SK-N-SH treated with all-trans-retinoic acid at 6 μM for 48 hours (cell line): Measurements from ENCODE around the gene TPO.

Experiments used
- ATAC-seq: fragments of 200-7000 bp; cut with Tn5 transposase; 3 replicates; pipeline ENCODE4 v1.9.1; 2020; ENCODE audit warnings: mild to moderate bottlenecking, moderate library complexity
- ARNTL ChIP-seq: fragments of 450-650 bp; formaldehyde crosslinking; IDR thresholded peaks from 2 replicates; pipeline ENCODE4 v1.5.0; 2020; ENCODE audit warnings: low read depth, mild to moderate bottlenecking, moderate library complexity, borderline replicate concordance
- BACH2 ChIP-seq: fragments of 250-450 bp; sonication (Bioruptor Pico); IDR thresholded peaks from 2 replicates; pipeline ENCODE4 v1.9.0; 2021; ENCODE audit warnings: mild to moderate bottlenecking, borderline replicate concordance
- CSDC2 ChIP-seq: fragments of 250-450 bp; sonication (Bioruptor Pico); IDR thresholded peaks from 2 replicates; pipeline ENCODE4 v1.5.0; 2020; ENCODE audit warnings: mild to moderate bottlenecking, moderate library complexity
- ESRRG ChIP-seq: fragments of 250-450 bp; sonication (Bioruptor Pico); IDR thresholded peaks from 2 replicates; pipeline ENCODE4 v1.6.1; 2021; ENCODE audit warnings: mild to moderate bottlenecking
- GLIS3 ChIP-seq: fragments of 250-450 bp; sonication (Bioruptor Pico); IDR thresholded peaks from 2 replicates; pipeline ENCODE4 v1.5.0; 2020; ENCODE audit warnings: mild to moderate bottlenecking, moderate library complexity
- ISL1 ChIP-seq: fragments of 250-450 bp; sonication (Bioruptor Pico); IDR thresholded peaks from 2 replicates; pipeline ENCODE4 v2.1.2; 2022; ENCODE audit warnings: mild to moderate bottlenecking, moderate library complexity
- OSR1 ChIP-seq: fragments of 250-450 bp; sonication (Bioruptor Pico); IDR thresholded peaks from 2 replicates; pipeline ENCODE4 v1.8.0; 2022; ENCODE audit warnings: moderate library complexity, mild to moderate bottlenecking, inconsistent platforms
- PPARA ChIP-seq: fragments of 250-450 bp; sonication (Bioruptor Pico); IDR thresholded peaks from 2 replicates; pipeline ENCODE4 v1.5.0; 2020; ENCODE audit warnings: mild to moderate bottlenecking, borderline replicate concordance
- RARB ChIP-seq: fragments of 250-450 bp; sonication (Bioruptor Pico); IDR thresholded peaks from 2 replicates; pipeline ENCODE4 v1.8.0; 2021; ENCODE audit warnings: mild to moderate bottlenecking, moderate library complexity
- SNAI2 ChIP-seq: fragments of 250-450 bp; sonication (Bioruptor Pico); IDR thresholded peaks from 2 replicates; pipeline ENCODE4 v1.5.0; 2020; ENCODE audit warnings: mild to moderate bottlenecking, moderate library complexity
- TCF4 ChIP-seq: fragments of 250-450 bp; sonication (Bioruptor Pico); IDR thresholded peaks from 2 replicates; pipeline ENCODE4 v1.8.0; 2021; ENCODE audit warnings: mild to moderate bottlenecking, moderate library complexity, borderline replicate concordance
- TOX ChIP-seq: fragments of 250-450 bp; sonication (Bioruptor Pico); IDR thresholded peaks from 2 replicates; pipeline ENCODE4 v1.8.0; 2021; ENCODE audit warnings: mild to moderate bottlenecking, moderate library complexity, borderline replicate concordance
- ZC3H10 ChIP-seq: fragments of 250-450 bp; sonication (Bioruptor Pico); IDR thresholded peaks from 2 replicates; pipeline ENCODE4 v1.5.1; 2021; ENCODE audit warnings: mild to moderate bottlenecking, moderate library complexity
- ZFP3 ChIP-seq: fragments of 250-450 bp; sonication (Bioruptor Pico); IDR thresholded peaks from 2 replicates; pipeline ENCODE4 v1.5.0; 2020; ENCODE audit warnings: mild to moderate bottlenecking, moderate library complexity
- ZNF565 ChIP-seq: fragments of 450-650 bp; formaldehyde crosslinking; conservative IDR thresholded peaks from 2 replicates; pipeline ENCODE4 v1.5.0; 2020; ENCODE audit warnings: low read depth, mild to moderate bottlenecking, moderate library complexity
- ZNF70 ChIP-seq: fragments of 450-650 bp; formaldehyde crosslinking; IDR thresholded peaks from 2 replicates; pipeline ENCODE4 v1.5.0; 2020; ENCODE audit warnings: mild to moderate bottlenecking, moderate library complexity
- ZNF8 ChIP-seq: fragments of 450-650 bp; formaldehyde crosslinking; IDR thresholded peaks from 2 replicates; pipeline ENCODE4 v1.5.0; 2020; ENCODE audit warnings: mild to moderate bottlenecking, moderate library complexity
- TF ChIP-seq, protein P1 (sequence below): fragments of 250-450 bp; sonication (Bioruptor Pico); IDR thresholded peaks from 2 replicates; pipeline ENCODE4 v1.8.0; 2021; ENCODE audit warnings: low read depth, mild to moderate bottlenecking, moderate library complexity, borderline replicate concordance
- TF ChIP-seq, protein P2 (sequence below): fragments of 250-450 bp; sonication (Bioruptor Pico); IDR thresholded peaks from 2 replicates; pipeline ENCODE4 v1.8.0; 2020; ENCODE audit warnings: mild to moderate bottlenecking, moderate library complexity, borderline replicate concordance
- TF ChIP-seq, protein P3 (sequence below): fragments of 250-450 bp; sonication (Bioruptor Pico); IDR thresholded peaks from 2 replicates; pipeline ENCODE4 v1.5.0; 2020; ENCODE audit warnings: mild to moderate bottlenecking, moderate library complexity
- TF ChIP-seq, protein P4 (sequence below): fragments of 250-450 bp; sonication (Bioruptor Pico); IDR thresholded peaks from 2 replicates; pipeline ENCODE4 v1.5.1; 2020; ENCODE audit warnings: low read depth, mild to moderate bottlenecking, moderate library complexity

Gene TPO

DNA sequence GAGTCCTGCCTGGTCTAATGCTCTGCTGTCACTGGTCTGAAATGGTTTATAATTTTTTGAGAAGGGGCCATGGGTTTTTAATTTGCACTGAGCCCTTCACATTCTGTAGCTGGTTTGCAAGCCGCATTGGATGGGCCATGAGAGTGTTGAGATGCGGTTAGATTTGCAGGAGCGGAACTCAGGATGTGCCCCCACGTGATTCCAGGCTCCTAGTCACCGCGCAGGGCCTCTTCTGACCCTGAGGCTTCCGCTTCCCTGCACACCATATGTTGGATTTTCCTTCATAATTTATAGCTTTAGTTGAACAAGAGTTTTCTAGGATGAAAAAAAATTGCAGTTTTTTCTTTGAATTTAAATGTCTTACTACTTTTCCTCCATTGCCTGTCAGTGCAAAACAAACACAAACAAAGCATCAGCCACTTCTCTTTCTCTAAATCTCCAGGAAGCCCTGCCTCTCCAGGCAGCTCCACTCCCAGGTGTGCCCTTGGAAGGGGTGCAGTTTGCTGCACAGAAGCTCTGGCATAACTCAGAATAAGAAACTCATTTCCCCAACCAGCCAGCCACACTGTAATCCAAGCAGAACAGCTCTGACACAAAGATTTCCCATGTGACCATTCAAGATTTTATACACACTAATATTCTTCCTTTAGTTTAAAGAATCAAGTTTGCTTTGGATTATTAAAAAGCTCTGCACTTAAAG, 18.4 kb upstream of the TPO start:
- TF ChIP-seq SNAI2 (CRISPR knock-in tag) (no peak), OSR1 (CRISPR knock-in tag) (no peak), CSDC2 (no peak), ZNF70 (CRISPR knock-in tag) (no peak), GLIS3 (CRISPR knock-in tag) (no peak), ISL1 (no peak), ZNF8 (no peak), BACH2 (CRISPR knock-in tag) (no peak), PPARA (CRISPR knock-in tag) (no peak), RARB (CRISPR knock-in tag) (no peak), ESRRG (no peak), ZNF565 (CRISPR knock-in tag) (no peak), TCF4 (CRISPR knock-in tag) (no peak), ZFP3 (CRISPR knock-in tag) (no peak), ZC3H10 (CRISPR knock-in tag) (no peak), ARNTL (no peak)
- TF ChIP-seq, protein P1, sequence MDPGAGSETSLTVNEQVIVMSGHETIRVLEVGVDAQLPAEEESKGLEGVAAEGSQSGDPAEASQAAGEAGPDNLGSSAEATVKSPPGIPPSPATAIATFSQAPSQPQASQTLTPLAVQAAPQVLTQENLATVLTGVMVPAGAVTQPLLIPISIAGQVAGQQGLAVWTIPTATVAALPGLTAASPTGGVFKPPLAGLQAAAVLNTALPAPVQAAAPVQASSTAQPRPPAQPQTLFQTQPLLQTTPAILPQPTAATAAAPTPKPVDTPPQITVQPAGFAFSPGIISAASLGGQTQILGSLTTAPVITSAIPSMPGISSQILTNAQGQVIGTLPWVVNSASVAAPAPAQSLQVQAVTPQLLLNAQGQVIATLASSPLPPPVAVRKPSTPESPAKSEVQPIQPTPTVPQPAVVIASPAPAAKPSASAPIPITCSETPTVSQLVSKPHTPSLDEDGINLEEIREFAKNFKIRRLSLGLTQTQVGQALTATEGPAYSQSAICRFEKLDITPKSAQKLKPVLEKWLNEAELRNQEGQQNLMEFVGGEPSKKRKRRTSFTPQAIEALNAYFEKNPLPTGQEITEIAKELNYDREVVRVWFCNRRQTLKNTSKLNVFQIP (CRISPR knock-in tag), result no peak
- TF ChIP-seq, protein P2, sequence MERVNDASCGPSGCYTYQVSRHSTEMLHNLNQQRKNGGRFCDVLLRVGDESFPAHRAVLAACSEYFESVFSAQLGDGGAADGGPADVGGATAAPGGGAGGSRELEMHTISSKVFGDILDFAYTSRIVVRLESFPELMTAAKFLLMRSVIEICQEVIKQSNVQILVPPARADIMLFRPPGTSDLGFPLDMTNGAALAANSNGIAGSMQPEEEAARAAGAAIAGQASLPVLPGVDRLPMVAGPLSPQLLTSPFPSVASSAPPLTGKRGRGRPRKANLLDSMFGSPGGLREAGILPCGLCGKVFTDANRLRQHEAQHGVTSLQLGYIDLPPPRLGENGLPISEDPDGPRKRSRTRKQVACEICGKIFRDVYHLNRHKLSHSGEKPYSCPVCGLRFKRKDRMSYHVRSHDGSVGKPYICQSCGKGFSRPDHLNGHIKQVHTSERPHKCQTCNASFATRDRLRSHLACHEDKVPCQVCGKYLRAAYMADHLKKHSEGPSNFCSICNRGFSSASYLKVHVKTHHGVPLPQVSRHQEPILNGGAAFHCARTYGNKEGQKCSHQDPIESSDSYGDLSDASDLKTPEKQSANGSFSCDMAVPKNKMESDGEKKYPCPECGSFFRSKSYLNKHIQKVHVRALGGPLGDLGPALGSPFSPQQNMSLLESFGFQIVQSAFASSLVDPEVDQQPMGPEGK (CRISPR knock-in tag), result no peak
- TF ChIP-seq, protein P3, sequence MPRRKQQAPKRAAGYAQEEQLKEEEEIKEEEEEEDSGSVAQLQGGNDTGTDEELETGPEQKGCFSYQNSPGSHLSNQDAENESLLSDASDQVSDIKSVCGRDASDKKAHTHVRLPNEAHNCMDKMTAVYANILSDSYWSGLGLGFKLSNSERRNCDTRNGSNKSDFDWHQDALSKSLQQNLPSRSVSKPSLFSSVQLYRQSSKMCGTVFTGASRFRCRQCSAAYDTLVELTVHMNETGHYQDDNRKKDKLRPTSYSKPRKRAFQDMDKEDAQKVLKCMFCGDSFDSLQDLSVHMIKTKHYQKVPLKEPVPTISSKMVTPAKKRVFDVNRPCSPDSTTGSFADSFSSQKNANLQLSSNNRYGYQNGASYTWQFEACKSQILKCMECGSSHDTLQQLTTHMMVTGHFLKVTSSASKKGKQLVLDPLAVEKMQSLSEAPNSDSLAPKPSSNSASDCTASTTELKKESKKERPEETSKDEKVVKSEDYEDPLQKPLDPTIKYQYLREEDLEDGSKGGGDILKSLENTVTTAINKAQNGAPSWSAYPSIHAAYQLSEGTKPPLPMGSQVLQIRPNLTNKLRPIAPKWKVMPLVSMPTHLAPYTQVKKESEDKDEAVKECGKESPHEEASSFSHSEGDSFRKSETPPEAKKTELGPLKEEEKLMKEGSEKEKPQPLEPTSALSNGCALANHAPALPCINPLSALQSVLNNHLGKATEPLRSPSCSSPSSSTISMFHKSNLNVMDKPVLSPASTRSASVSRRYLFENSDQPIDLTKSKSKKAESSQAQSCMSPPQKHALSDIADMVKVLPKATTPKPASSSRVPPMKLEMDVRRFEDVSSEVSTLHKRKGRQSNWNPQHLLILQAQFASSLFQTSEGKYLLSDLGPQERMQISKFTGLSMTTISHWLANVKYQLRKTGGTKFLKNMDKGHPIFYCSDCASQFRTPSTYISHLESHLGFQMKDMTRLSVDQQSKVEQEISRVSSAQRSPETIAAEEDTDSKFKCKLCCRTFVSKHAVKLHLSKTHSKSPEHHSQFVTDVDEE (CRISPR knock-in tag), result no peak
- TF ChIP-seq, protein P4, sequence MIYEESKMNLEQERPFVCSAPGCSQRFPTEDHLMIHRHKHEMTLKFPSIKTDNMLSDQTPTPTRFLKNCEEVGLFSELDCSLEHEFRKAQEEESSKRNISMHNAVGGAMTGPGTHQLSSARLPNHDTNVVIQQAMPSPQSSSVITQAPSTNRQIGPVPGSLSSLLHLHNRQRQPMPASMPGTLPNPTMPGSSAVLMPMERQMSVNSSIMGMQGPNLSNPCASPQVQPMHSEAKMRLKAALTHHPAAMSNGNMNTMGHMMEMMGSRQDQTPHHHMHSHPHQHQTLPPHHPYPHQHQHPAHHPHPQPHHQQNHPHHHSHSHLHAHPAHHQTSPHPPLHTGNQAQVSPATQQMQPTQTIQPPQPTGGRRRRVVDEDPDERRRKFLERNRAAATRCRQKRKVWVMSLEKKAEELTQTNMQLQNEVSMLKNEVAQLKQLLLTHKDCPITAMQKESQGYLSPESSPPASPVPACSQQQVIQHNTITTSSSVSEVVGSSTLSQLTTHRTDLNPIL (CRISPR knock-in tag), result no peak
- ATAC-seq, result no peak

DNA sequence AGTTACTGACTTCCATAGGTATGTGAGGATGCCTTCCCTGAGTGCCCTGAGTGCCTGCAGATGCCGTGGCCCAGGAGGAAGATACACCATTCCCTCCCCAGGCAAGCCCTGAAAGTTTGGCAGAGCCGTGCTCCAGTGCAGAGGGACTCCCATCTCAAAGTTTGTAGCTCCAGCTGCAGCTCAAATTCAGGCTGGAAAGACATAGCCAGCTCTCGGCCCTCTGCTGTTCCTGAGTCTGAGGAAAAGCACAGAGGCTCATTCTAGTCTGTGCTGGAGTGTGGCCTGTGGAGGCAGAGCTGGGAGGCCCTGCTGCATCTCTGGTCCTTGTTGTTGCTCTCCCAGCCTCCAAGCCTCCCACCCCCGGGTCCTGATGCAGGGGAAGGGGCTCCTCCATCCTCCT, 15.9 kb upstream of the TPO start:
- ATAC-seq, result no peak
- TF ChIP-seq, protein P1 (CRISPR knock-in tag), result no peak
- TF ChIP-seq, protein P2 (CRISPR knock-in tag), result no peak
- no peak for TF ChIP-seq ZNF565 (CRISPR knock-in tag)
- no peak for TF ChIP-seq ISL1
- no peak for TF ChIP-seq TOX
- TF ChIP-seq BACH2 (CRISPR knock-in tag), result no peak
- TF ChIP-seq CSDC2, result no peak
- TF ChIP-seq ZNF8, result no peak
- no peak for TF ChIP-seq GLIS3 (CRISPR knock-in tag)
- no peak for TF ChIP-seq SNAI2 (CRISPR knock-in tag)
